HepG2 (cell line): ENCODE measurements around the gene MLLT11. TPM values are rescaled to one million over a fixed set of nuclear protein-coding genes. Genes with fewer than 3 reads are reported as not detected.

Experiments used
- ARID4A ChIP-seq: sonication (generic); formaldehyde crosslinking; IDR thresholded peaks from 2 replicates; pipeline ENCODE4 v1.5.0; 2020; ENCODE audit warnings: mild to moderate bottlenecking, missing genetic modification reagents, borderline replicate concordance
- ATF5 ChIP-seq: sonication (generic); formaldehyde crosslinking; IDR thresholded peaks from 2 replicates; pipeline ENCODE4 v1.4.0; 2020; ENCODE audit warnings: mild to moderate bottlenecking, low read depth, missing genetic modification reagents
- EZH2 ChIP-seq: conservative IDR thresholded peaks from 2 replicates; pipeline ENCODE4 v1.6.1; 2012; ENCODE audit warnings: mild to moderate bottlenecking, low read depth, low read length, moderate library complexity
- FUBP1 ChIP-seq: sonication (generic); formaldehyde crosslinking; IDR thresholded peaks from 2 replicates; pipeline ENCODE4 v1.5.1; 2020; ENCODE audit warnings: missing genetic modification reagents, mild to moderate bottlenecking, borderline replicate concordance
- HDAC1 ChIP-seq: sonication (generic); formaldehyde crosslinking; IDR thresholded peaks from 2 replicates; pipeline ENCODE4 v1.5.1; 2020; ENCODE audit warnings: mild to moderate bottlenecking, missing genetic modification reagents
- ISX ChIP-seq: sonication (generic); formaldehyde crosslinking; conservative IDR thresholded peaks from 2 replicates; pipeline ENCODE4 v1.5.0; 2020; ENCODE audit warnings: missing genetic modification reagents
- JARID2 ChIP-seq: sonication (generic); formaldehyde crosslinking; IDR thresholded peaks from 2 replicates; pipeline ENCODE4 v1.8.1; 2023; ENCODE audit warnings: missing genetic modification reagents, inconsistent platforms; ENCODE audit not compliant: insufficient replicate concordance
- MED13 ChIP-seq: sonication (generic); formaldehyde crosslinking; IDR thresholded peaks from 2 replicates; pipeline ENCODE4 v1.5.0; 2020; ENCODE audit warnings: missing genetic modification reagents
- MTERF4 ChIP-seq: sonication (generic); formaldehyde crosslinking; IDR thresholded peaks from 2 replicates; pipeline ENCODE4 v1.8.0; 2023; ENCODE audit warnings: mild to moderate bottlenecking, missing genetic modification reagents
- SP2 ChIP-seq: sonication (generic); formaldehyde crosslinking; IDR thresholded peaks from 2 replicates; pipeline ENCODE4 v1.5.1; 2020; ENCODE audit warnings: mild to moderate bottlenecking, missing genetic modification reagents
- SP5 ChIP-seq: IDR thresholded peaks from 2 replicates; pipeline ENCODE4 v1.6.1; 2016; ENCODE audit warnings: low read depth, borderline replicate concordance
- SRSF1 ChIP-seq: fragments of 200-400 bp; formaldehyde crosslinking; optimal IDR thresholded peaks from 2 replicates; pipeline ENCODE3; 2017; ENCODE audit warnings: mild to moderate bottlenecking, low read depth, low read length, moderate library complexity
- XBP1 ChIP-seq: sonication (generic); formaldehyde crosslinking; IDR thresholded peaks from 2 replicates; pipeline ENCODE4 v1.5.0; 2020; ENCODE audit warnings: missing genetic modification reagents
- ZBTB26 ChIP-seq: IDR thresholded peaks from 2 replicates; pipeline ENCODE4 v1.6.1; 2016; ENCODE audit warnings: missing compliant biosample characterization, missing genetic modification reagents, borderline replicate concordance
- ZMAT3 ChIP-seq: sonication (generic); formaldehyde crosslinking; conservative IDR thresholded peaks from 2 replicates; pipeline ENCODE4 v1.7.0; 2021; ENCODE audit warnings: missing genetic modification reagents
- ZNF614 ChIP-seq: IDR thresholded peaks from 2 replicates; pipeline ENCODE4 v1.6.1; 2018; ENCODE audit warnings: missing biosample characterization, missing genetic modification reagents, inconsistent platforms, borderline replicate concordance
- ZNF703 ChIP-seq: sonication (generic); formaldehyde crosslinking; IDR thresholded peaks from 2 replicates; pipeline ENCODE4 v1.5.1; 2020; ENCODE audit warnings: missing genetic modification reagents, mild to moderate bottlenecking, moderate library complexity, borderline replicate concordance
- ZNF883 ChIP-seq: sonication (generic); formaldehyde crosslinking; IDR thresholded peaks from 2 replicates; pipeline ENCODE4 v1.5.1; 2020; ENCODE audit warnings: mild to moderate bottlenecking, missing genetic modification reagents; ENCODE audit errors: not compliant biosample characterization
- polyA plus RNA-seq, 8 experiments: library from polyadenylated mRNA; depleted of rRNA in 3 of 8; stranded (reverse) in 7 of 8; unstranded in 1 of 8; fragments of >200 nt; fragmentation: Illumina TruSeq in 4 of 8; extraction: Trizol in 4 of 8; gene quantifications; 2 replicates each; pipeline versions ENCODE4 v1.2.1 to v1.2.3, GENCODE V29; 2011 to 2016; ENCODE audit warnings: low read depth in 4 of 8, missing spikeins in 1 of 8, mixed read lengths in 1 of 8; ENCODE audit not compliant: insufficient read depth in 1 of 8
- total RNA-seq, 5 experiments: library from RNA; depleted of rRNA; stranded (reverse); fragments of >200 nt; fragmentation: Illumina TruSeq; extraction: Trizol; gene quantifications; 2 replicates each; pipeline ENCODE4 v1.2.3, GENCODE V29; 2016; ENCODE audit warnings: low read depth in 1 of 5

MLLT11 gene
- total and polyA plus RNA-seq, 2 of the 13 experiments (the other 11 are each of a cell fraction or from before 2014, with no cell fraction given): 0.21 to 0.22 TPM

GRCh38 chr1:151012684-151013471, 47.3 kb upstream of the MLLT11 start (continued):
- TF ChIP-seq MTERF4 (CRISPR knock-in tag): no peak
- TF ChIP-seq ARID4A (CRISPR knock-in tag): peak; percentile 62
- TF ChIP-seq SRSF1: no peak
- TF ChIP-seq ZMAT3 (CRISPR knock-in tag): no peak
- TF ChIP-seq SP5 (CRISPR knock-in tag): 0 out of 2 replicates have a peak, but pooled peaks have one; percentile 14
- peak; percentile 86 for TF ChIP-seq HDAC1 (CRISPR knock-in tag)
- TF ChIP-seq EZH2: no peak
- no peak for TF ChIP-seq ZNF883
- no peak for TF ChIP-seq ISX (CRISPR knock-in tag)
- no peak for TF ChIP-seq ATF5 (CRISPR knock-in tag)
- TF ChIP-seq MED13 (CRISPR knock-in tag): no peak
- no peak for TF ChIP-seq ZNF703
- no peak for TF ChIP-seq XBP1
- peak; percentile 34; the same call in 1 of the 2 replicates for TF ChIP-seq ZNF614
- no peak for TF ChIP-seq SP2 (CRISPR knock-in tag)
- TF ChIP-seq FUBP1 (CRISPR knock-in tag): no peak
- no peak for TF ChIP-seq JARID2
- TF ChIP-seq ZBTB26 (CRISPR knock-in tag): no peak; the same call in 1 of the 2 replicates
